HG03460 (cell line): ENCODE results near the gene MYO10.
"Not testable (repeated sequence)": the region's sequence is repeated elsewhere in the genome, so short reads cannot be mapped to it uniquely, and the experiment has no call there.

Experiments used
- ATAC-seq: cut with Tn5 transposase; IDR thresholded peaks from one replicate; pipeline ENCODE4 v1.9.1; 2021; ENCODE audit not compliant: unreplicated experiment

The MYO10 gene

DNA sequence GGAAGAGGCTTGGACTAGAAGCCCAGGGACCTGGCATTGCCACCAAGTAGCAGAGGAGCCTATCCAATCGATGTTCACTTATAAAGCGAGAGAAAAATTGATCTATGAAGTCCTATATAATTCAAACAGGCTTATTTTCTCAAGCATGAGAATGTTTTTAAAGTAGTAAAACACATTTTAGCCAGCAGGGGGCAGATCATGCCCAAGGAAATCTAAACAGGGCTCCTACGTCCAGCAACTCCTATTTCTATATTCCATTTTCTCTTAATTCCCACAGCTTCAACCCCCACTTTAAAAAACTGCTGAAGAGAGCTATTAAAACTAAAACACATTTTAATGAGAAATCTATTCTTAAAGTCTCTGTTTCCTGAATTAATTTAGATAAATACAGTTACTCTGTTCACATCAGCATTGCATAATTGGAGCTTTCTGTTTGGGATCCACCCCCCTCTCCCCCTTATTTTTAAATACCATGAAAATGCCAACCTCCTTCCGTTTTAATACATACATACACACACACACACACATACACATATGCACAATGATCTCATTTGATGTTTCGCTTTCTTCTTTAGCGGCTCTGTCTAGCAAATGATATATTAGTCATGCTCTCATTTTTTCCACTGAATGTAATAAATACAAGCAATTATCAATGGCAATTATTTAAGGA is 144.9 kb downstream of the MYO10 start:
- no peak for ATAC-seq

DNA sequence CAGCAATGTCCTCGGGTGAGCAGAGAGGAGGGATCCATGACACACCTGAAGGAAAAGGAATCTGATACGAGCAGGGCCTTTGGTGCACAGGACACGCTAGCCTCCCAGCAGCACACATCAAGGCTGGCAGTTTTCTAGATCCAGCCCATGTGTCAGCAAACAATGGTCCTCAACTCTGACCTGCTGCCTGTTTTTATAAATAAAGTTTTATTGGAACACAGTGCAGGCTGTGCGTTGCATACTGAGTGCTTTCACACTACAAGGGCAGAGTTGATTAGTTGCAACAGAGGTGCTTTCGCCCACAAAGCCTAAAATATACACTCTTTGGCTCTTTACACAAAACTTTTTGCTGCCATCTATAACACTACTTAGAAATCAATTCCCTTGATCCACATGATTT is 147.1 kb downstream of the MYO10 start:
- ATAC-seq, result no peak

DNA sequence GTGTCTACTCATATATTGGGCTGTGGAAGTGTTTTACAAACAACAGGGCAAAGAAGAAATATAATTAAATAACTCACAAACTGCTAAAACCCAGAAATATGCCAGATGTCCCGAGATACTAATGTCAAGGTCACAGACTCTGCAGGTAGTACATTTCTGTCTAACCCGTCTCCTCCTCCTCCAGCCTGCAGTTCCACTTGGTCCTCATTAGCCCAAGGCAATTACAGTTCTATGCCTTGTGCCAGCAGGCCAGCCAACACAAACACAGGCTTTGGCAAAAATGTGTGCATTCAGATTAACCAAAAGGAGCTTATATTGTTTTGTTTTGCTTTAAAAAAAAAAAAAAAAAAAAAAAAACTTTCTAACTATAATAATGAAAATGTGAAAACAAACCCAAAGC is 148.8 kb downstream of the MYO10 start:
- no peak for ATAC-seq

DNA sequence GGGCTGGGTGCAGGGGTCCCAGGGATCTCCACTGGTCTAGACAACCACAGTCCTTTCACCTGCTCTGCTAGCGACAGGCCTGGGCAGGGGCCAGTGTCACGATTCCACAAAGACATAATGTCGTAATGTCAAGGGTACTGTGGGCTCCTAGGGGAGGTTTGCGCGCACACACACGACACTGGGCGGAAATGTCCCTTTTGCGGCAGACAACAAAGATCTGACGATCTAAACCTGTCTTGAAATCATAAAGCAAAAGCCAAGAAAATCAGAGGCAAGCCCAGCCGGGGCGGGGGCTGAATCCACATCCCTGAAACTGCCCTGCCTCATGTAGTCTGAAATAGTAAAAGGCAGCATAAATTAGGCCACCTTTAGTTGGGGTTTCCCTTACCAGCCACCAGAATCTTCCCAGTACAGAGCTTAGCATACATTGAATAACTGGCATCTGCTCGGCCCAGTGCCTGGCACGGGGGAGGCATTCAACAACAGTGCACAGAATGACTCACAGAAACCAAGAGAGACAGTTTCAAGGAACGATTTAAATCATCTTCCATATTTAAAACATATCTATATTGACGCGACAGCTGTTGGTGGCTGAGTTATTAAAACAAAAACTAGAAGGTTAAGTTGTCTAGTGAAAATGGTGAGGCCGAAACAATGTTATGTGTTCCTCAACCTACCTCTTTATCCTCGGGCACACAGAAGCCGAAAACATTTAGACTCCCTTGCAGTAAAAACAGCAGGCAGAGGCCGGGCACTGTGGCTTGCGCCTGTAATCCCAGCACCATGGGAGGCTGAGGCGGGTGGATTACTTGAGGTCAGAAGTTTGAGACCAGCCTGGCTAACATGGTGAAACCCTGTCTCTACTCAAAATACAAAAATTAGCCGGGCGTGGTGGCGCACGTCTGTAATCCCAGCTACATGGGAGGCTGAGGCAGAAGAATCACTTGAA is 151.0 kb downstream of the MYO10 start:
- peak; percentile 92 for ATAC-seq

DNA sequence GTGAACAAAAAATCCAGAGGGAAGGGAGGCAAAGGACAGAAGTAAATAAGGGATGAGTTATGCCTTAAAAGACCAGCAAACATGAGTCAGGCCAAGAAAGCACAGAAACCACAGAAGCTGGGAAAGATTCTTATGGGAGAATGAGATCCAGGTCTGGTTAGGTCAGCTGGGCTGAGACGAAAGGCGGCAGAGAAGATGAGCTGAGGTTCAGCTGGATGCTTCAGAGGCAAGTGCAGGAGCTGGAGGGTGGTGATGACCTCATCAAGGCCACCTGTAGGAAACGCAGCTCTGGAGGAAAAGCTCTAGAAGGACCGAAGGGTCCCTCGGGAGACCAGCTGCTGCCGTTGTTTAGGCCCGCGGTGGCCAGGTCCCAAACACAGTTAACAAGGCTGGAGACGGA is 152.0 kb downstream of the MYO10 start:
- ATAC-seq, result no peak

DNA sequence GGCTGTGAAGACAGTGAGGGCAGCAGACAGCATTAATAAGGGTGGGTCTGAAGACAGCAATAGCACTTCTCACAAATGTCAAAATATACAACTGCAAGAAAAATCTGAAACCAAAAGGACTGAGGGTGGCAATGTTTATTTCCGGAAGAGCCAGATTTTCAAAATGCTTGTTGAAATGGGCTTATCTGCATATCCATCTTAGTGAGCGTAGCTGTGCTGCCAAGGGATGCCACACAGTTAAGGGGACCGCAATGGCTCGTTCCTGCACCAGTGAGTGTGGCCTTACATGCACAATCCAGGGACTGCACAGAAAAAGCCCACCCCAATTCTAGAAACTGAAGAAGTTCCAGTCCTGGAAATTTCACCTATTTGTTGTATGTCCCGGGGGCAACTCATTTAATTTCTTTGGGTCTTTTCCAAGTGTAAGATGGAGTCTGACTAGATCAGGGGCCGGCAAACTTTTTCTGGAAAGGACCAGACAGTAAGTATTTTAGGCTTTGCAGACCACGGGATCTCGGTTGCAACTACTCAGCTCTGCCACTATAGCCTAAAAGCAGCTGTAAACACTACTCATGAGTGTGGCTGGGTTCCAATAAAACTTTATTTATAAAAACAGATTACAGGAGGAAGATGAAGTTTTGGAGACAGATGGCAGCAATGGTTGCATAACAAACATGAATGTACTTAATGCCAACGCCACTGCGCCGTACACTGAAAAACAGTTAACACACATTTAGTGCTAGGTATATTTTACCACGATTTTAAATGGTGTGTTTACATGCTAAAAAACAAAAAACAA is 154.1 kb downstream of the MYO10 start:
- ATAC-seq, result no peak

DNA sequence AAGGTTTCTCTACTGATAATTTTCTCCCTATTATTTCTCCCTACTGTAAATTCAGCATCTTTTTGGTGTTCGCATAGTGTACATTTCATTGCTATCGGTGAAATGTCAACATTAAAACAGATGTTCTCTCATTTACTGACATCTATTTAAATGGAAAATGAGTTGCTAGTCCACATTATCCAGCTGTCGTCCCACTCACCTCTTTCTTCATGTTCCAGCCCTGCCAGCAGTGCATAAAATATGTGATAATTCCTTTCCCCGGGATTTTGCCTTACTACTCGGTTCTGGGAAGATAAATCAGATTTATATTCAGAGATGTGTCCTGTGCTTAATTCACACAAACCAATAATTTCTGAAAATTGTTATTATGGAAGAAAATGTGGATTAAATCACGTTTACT is 155.8 kb downstream of the MYO10 start:
- ATAC-seq, result no peak

DNA sequence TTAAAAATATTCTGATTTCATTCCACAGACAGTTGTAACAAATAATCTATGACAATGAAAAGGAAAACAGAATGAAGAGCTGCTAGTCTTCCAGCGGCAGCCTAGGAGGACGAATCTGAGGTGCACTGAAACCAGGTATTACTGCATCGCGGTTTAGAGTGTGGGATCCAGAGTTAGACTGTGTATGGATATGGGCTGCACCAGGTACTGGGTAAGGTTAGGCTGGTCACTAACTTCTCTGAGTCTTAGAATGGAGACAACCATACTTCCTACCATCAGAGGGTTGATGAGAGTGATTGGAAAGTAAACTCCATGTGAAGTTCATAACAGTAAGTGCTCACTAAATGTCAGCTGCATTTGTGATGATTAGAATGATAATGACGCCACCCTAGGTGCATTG is 158.7 kb downstream of the MYO10 start:
- ATAC-seq, result no peak

DNA sequence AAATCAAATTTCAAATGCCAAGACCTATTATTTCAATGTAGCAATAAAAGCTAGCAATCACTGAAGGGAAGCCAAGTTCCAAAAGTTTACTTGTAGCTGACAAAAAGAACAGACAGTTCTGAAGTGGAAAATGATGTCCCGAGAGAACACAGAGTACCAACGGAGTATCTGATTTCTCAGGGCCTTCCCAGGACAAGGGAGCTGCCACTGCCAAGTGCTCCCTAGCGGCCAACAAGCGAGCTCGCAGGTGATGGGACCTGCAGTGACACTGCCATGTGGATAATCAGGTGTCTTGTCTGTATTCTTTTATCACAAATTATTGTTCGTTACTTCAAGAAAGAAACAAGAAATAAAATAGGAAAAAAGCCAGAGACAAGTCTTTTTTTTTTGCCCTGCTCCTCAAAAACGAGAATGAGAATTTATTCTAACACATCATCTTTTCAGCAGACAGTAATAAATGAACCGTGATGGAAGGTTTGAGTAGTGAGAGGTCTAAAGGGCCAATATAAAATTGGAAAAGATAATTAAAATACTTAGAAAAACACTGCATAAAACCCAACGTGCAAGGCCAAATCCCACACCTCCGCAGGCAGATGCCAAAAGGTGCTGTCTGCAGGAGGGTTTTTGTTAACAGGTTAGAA is 159.4 kb downstream of the MYO10 start:
- no peak for ATAC-seq

DNA sequence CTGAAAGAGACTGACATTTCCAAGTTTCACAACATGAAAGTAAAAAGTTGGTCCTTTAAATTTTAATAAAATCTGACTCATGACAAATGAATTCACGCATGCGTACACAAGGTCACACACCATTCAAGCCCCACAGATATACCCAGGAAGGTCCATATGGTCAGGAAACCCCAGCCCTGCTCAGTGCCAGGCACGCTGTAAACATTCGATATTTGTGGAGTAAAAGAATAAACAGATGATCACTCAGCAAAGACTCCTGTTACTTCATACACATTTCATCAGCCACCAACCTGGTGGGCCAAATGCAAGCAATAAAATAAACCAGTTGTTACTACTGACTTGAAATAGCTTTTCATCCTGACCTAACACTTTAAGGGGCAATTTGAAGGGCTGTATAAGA is 161.3 kb downstream of the MYO10 start:
- ATAC-seq, result no peak

DNA sequence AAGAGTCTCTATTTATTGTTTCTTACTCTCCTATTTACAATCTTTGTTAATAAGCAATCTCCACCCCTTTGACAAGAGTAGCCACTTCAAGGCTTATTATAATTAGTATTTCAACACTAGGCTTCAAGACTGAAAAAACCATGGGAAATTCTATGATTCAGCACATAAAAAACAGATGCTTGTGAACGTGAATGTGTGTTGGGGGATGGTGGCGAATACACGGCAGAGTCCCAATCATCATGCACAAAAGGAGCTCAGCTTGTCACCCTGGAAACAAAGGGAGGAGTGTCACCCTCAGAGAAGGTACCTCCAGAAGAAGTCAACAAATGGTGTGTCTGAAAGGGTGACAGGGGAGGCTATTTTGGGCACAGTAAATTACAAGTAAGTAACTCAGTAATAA is 162.1 kb downstream of the MYO10 start:
- no peak for ATAC-seq

DNA sequence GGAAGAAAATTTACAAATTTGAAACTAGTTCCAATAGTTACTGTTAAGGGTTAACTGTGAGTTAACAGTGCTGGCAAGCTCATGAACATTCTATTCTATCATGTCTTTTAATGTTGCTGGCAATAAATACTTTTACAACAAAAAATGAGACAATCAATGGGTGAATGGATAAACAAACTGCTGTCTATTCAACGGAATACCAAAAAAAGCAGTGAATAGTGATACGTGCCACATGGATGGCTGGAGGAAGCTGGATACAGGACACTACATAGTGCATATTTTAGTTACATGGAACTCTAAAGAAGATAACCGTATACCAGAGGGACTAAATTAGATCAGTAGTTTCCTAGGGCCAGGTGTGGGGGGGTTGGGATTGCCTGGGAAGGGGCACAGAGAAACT is 163.5 kb downstream of the MYO10 start:
- ATAC-seq, result no peak

DNA sequence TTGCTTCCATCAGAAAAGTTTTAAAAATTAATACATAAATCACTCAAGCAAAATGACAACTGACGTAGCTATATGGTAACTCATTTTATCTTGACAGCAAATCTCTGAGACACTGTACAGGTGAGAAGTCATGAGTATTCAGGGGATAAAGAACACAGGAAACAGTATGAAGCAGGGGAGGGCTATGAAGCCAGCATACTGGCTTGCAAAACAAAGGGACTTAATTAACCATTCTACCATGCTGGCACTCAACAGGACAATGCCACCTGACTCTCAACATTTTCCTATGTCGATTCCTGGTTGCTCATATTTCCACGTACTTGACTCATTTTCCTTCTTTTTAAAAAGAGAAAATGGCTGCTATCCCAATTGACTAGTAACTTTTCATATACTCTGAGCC is 167.9 kb downstream of the MYO10 start:
- no peak for ATAC-seq

DNA sequence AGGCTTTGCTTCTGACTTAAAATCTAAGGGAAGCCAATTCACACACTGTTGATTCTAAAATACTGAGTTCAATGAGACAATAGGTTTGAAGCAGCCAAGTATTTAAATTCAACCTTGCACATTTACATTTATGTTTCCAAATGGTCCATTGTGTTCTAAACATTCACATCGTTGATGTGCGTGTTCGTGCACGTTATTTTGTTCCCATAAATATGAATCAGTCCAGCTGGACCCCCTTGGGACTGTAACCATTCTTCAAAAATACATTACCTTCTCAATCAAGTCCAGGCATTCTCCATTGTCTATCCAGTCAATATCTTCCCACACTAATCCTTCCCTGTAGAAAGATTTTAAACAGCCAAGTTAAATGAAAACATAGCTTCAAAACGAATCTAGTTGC is 172.9 kb downstream of the MYO10 start:
- ATAC-seq, result no peak

DNA sequence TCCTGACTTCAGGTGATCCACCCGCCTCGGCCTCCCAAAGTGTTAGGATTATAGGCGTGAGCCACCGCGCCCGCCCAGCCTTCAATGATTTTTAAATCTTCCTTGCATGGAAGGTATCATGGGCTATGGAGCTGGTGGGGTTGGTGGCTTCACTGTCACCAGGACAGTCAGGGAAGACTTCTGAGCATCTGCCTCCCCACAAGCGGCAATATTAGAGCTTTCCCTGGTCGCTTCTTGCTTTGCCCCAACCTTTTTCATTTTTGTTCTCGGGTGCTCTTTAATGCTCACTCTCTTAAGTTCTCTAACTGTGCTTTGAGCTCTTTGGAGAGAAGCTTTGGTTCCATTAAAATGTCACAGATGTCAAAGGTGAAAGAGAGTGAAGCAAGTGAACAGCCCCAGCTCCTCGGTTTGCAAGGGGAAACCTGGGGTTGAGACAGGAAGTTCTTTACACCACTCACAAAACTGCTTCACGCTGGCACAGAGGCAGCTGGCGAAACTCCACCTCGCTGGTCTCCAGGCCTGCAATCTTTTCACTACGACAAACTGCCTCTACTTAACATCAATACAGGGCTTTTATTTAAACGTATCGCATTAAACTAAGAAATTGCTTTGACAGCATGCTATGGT is 176.8 kb downstream of the MYO10 start:
- ATAC-seq, result peak; percentile 91

DNA sequence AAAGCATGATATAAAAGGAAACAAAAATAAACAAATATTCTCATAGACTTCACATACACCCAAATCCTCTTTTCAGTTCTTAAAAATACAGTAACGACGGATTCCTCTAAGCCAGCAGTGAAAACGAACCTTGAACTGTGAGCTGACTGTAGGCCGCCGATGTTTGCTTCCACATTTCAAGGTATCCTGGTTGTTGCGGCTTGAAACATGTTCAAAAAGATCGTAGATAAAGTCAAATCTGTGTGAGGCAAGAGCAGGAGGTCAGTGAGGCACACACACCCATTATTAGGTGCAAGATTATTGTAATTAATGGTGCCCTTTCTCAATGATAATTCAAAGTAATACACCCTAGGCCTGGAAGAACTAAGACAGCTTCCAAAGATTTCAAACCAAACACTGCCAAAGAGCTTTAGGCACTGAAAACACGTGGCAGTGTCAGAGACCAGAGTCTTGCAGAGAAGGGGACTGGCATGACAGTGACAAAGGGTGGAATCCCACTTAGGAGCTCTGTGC is 178.0 kb downstream of the MYO10 start:
- ATAC-seq, result no peak

DNA sequence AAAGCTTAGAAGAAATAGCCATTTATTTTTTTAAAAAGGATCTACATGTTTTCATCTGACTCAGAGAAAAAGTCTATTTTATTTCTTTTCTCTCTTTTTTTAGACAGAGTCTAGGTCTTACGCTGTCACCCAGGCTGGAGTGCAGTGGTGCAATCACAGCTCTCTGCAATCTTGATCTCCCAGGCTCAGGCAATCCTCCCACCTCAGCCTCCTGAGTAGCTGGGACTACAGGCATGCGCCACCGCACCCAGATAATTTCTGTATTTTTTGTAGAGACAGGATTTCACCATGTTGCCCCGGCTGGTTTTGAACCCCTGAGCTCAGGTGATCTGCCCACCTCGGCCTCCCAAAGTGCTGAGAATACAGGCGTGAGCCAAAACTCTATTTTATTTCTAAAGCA is 178.5 kb downstream of the MYO10 start:
- ATAC-seq, result not testable (repeated sequence)

DNA sequence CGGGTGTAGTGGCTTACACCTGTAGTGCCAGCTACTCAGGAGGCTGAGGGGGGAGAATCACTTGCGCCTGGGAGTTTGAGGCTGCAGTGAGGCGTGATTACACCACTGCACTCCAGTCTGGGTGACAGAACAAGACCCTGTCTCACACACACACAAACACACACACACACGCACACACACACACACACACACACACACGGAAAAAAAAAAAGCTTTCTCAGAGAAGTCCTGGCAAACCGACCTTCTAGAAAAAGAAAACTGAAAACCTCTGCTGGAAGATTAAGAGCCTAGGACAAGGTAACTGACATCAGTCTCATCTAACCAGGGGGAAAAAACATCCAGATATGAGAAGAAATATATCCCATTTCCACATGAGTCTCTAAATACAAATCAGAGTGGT is 178.9 kb downstream of the MYO10 start:
- ATAC-seq, result no peak

DNA sequence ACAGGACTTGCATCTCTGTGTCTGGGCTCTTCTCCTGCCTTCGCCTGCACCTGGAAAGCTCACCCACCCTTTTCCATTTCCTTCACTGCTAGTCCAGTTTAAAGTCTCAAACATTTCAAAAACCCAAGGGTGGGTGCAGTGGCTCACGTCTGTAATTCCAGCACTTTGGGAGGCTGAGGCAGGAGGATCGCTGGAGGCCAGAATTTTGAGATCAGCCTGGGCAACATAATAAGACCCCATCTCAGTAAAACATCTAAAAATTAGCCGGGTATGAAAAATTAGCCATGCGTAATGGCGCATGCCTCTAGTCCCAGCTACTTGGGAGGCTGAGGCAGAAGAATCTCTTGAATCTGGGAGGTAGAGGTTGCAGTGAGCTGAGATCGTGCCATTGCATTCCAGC is 179.4 kb downstream of the MYO10 start:
- ATAC-seq, result no peak

DNA sequence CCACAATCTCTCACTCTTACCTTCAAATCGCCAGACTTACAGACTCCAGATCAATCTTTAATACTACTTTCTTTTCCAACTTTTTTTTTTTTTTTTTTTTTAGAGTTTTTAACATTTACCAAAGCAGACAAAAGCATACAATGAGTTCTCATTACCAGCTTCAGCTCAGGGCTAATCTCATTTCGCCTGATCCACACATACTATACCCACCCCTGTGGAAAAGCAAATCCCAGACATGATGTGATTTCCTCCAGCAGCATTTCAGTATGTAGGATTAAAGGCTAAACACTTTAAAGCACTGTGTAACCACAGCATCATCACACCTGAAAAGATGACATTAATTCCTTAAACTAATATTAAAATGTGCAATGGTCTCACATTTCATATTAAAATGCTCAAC is 180.4 kb downstream of the MYO10 start:
- ATAC-seq, result no peak
